HepG2 (cell line): Measurements from ENCODE around the gene TUBB. TPM values are rescaled to one million over a fixed set of nuclear protein-coding genes. Genes with fewer than 3 reads are reported as not detected.
A peak's percentile ranks its signal among the peaks of the same experiment; 100 is the strongest.

ENCODE experiments used
- CHD2 ChIP-seq: IDR thresholded peaks from 2 replicates; pipeline ENCODE4 v1.6.1; 2011; ENCODE audit warnings: low read depth, low read length, improper control_type of control experiment
- GABPB1 ChIP-seq: IDR thresholded peaks from 2 replicates; pipeline ENCODE4 v1.6.1; 2016; ENCODE audit warnings: mild to moderate bottlenecking, missing genetic modification reagents, moderate library complexity, missing compliant biosample characterization
- HCFC1 ChIP-seq: fragments of 150-350 bp; IDR thresholded peaks from 2 replicates; pipeline ENCODE4 v1.6.1; 2014; ENCODE audit warnings: low read depth, low read length
- HDAC1 ChIP-seq: sonication (generic); formaldehyde crosslinking; IDR thresholded peaks from 2 replicates; pipeline ENCODE4 v1.5.1; 2020; ENCODE audit warnings: mild to moderate bottlenecking, missing genetic modification reagents
- IRF2 ChIP-seq: IDR thresholded peaks from 2 replicates; pipeline ENCODE4 v1.6.1; 2018; ENCODE audit warnings: missing genetic modification reagents, missing compliant biosample characterization
- MEF2D ChIP-seq: sonication (generic); formaldehyde crosslinking; IDR thresholded peaks from 2 replicates; pipeline ENCODE4 v1.5.1; 2020; ENCODE audit warnings: mild to moderate bottlenecking, missing genetic modification reagents
- NR2F1 ChIP-seq, 2 experiments: fragments of 450-650 bp in 1 of 2; formaldehyde crosslinking in 1 of 2; IDR thresholded peaks; 2 replicates each; pipeline versions ENCODE4 v1.5.0 to v1.6.1; 2016 to 2020; ENCODE audit warnings: mild to moderate bottlenecking in 1 of 2, missing compliant biosample characterization in 1 of 2, missing genetic modification reagents in 1 of 2, moderate library complexity in 1 of 2
- RFX3 ChIP-seq: IDR thresholded peaks from 2 replicates; pipeline ENCODE4 v1.6.1; 2016; ENCODE audit warnings: missing biosample characterization, missing genetic modification reagents
- SRSF1 ChIP-seq: fragments of 200-400 bp; formaldehyde crosslinking; optimal IDR thresholded peaks from 2 replicates; pipeline ENCODE3; 2017; ENCODE audit warnings: mild to moderate bottlenecking, low read depth, low read length, moderate library complexity
- ZKSCAN1 ChIP-seq: fragments of 150-350 bp; IDR thresholded peaks from 2 replicates; pipeline ENCODE4 v1.6.1; 2014; ENCODE audit warnings: low read length
- ZNF329 ChIP-seq: sonication (generic); formaldehyde crosslinking; IDR thresholded peaks from 2 replicates; pipeline ENCODE4 v1.9.0; 2021; ENCODE audit warnings: low read depth, mild to moderate bottlenecking, missing genetic modification reagents
- ZNF564 ChIP-seq: sonication (generic); formaldehyde crosslinking; IDR thresholded peaks from 2 replicates; pipeline ENCODE4 v1.8.1; 2023; ENCODE audit warnings: mild to moderate bottlenecking, missing genetic modification reagents
- ZNF674 ChIP-seq: sonication (generic); formaldehyde crosslinking; IDR thresholded peaks from 2 replicates; pipeline ENCODE4 v1.5.0; 2020; ENCODE audit warnings: low read depth, mild to moderate bottlenecking, missing genetic modification reagents
- ZSCAN25 ChIP-seq: sonication (generic); formaldehyde crosslinking; IDR thresholded peaks from 2 replicates; pipeline ENCODE4 v1.8.0; 2022; ENCODE audit warnings: mild to moderate bottlenecking, missing genetic modification reagents
- polyA plus RNA-seq, 8 experiments: library from polyadenylated mRNA; depleted of rRNA in 3 of 8; stranded (reverse) in 7 of 8; unstranded in 1 of 8; fragments of >200 nt; fragmentation: Illumina TruSeq in 4 of 8; extraction: Trizol in 4 of 8; gene quantifications; 2 replicates each; pipeline versions ENCODE4 v1.2.1 to v1.2.3, GENCODE V29; 2011 to 2016; ENCODE audit warnings: low read depth in 4 of 8, missing spikeins in 1 of 8, mixed read lengths in 1 of 8; ENCODE audit not compliant: insufficient read depth in 1 of 8
- total RNA-seq, 5 experiments: library from RNA; depleted of rRNA; stranded (reverse); fragments of >200 nt; fragmentation: Illumina TruSeq; extraction: Trizol; gene quantifications; 2 replicates each; pipeline ENCODE4 v1.2.3, GENCODE V29; 2016; ENCODE audit warnings: low read depth in 1 of 5
- TF ChIP-seq, protein P1 (sequence below): IDR thresholded peaks from 2 replicates; pipeline ENCODE4 v1.6.1; 2016; ENCODE audit warnings: missing compliant biosample characterization, missing genetic modification reagents, borderline replicate concordance
- TF ChIP-seq, protein P2 (sequence below): sonication (generic); formaldehyde crosslinking; IDR thresholded peaks from 2 replicates; pipeline ENCODE4 v1.8.0; 2022; ENCODE audit warnings: missing genetic modification reagents, mild to moderate bottlenecking, inconsistent platforms, borderline replicate concordance
- TF ChIP-seq, protein P3 (sequence below): sonication (generic); formaldehyde crosslinking; IDR thresholded peaks from 2 replicates; pipeline ENCODE4 v1.4.0; 2020; ENCODE audit warnings: mild to moderate bottlenecking, missing genetic modification reagents
- TF ChIP-seq, protein P4 (sequence below): IDR thresholded peaks from 2 replicates; pipeline ENCODE4 v1.6.1; 2018; ENCODE audit warnings: missing genetic modification reagents, mild to moderate bottlenecking, missing compliant biosample characterization
- TF ChIP-seq, protein P5 (sequence below): sonication (generic); formaldehyde crosslinking; IDR thresholded peaks from 2 replicates; pipeline ENCODE4 v1.4.0; 2020; ENCODE audit warnings: mild to moderate bottlenecking, low read depth, missing genetic modification reagents
- TF ChIP-seq, protein P6 (sequence below): sonication (generic); formaldehyde crosslinking; conservative IDR thresholded peaks from 2 replicates; pipeline ENCODE4 v1.4.0; 2020; ENCODE audit warnings: mild to moderate bottlenecking, missing genetic modification reagents, moderate library complexity

The TUBB gene
- total and polyA plus RNA-seq, 2 of the 13 experiments (the other 11 are each of a cell fraction or from before 2014, with no cell fraction given), result 911 to 1,163 TPM

DNA sequence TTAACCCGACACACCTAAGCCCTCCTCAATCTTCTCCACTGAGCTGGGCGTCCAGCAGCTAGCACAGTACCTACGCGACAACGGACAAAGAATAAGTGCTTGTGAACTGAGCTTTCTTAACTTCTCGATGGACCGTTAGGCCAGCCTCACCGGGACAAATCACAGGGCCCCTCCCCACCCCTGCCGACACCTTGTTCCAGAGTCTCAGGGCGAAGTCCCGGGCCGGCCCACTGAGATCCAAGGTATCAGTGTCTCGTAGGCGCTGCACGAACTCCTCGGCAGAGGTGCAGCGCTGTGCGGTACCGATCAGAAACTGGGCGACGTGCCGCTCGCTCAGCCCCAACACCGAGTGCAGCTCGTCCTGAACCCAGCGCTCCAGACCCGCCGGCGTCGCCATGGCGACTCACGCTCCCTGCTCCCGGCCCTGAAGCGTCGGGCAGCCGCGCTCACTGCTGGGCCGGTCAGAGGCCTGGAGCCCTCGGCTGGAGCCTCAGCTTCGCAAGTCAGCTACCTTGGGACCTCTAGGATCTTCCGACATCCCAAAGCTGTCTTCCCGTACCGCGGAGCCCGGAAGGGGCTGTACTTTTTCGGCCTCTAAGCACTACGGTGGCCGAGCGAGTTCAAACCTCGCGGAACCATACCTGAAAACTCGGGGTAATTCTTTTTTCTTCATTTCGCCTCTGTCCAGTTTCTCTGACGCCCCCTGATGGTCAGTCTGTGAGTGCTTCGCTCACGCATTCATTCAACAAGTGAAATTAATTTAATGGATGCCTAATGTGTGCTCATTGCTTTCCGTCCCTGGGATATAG lies 47.5 kb upstream of the TUBB start, which contains the start of gene DHX16 (continued):
- TF ChIP-seq GABPB1 (CRISPR knock-in tag) (peak; percentile 96), SRSF1 (peak; percentile 55), ZNF329 (CRISPR knock-in tag) (peak; percentile 58; the same call in 1 of the 2 replicates), ZSCAN25 (CRISPR knock-in tag) (peak; percentile 85), ZNF674 (no peak), NR2F1 (CRISPR knock-in tag; IDR thresholded peaks at IDR 0.05) (no peak), MEF2D (CRISPR knock-in tag) (peak; percentile 75; the same call in 1 of the 2 replicates), ZNF564 (CRISPR knock-in tag) (0 out of 2 replicates have a peak, but pooled peaks have one; percentile 61), IRF2 (CRISPR knock-in tag) (peak; percentile 94), HCFC1 (peak; percentile 62), HDAC1 (CRISPR knock-in tag) (peak; percentile 91), CHD2 (peak; percentile 91), RFX3 (CRISPR knock-in tag) (peak; percentile 74), ZKSCAN1 (0 out of 2 replicates have a peak, but pooled peaks have one; percentile 38)
- TF ChIP-seq, protein P1, sequence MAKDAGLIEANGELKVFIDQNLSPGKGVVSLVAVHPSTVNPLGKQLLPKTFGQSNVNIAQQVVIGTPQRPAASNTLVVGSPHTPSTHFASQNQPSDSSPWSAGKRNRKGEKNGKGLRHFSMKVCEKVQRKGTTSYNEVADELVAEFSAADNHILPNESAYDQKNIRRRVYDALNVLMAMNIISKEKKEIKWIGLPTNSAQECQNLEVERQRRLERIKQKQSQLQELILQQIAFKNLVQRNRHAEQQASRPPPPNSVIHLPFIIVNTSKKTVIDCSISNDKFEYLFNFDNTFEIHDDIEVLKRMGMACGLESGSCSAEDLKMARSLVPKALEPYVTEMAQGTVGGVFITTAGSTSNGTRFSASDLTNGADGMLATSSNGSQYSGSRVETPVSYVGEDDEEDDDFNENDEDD (CRISPR knock-in tag), result peak; percentile 39; the same call in 1 of the 2 replicates
- TF ChIP-seq, protein P2, sequence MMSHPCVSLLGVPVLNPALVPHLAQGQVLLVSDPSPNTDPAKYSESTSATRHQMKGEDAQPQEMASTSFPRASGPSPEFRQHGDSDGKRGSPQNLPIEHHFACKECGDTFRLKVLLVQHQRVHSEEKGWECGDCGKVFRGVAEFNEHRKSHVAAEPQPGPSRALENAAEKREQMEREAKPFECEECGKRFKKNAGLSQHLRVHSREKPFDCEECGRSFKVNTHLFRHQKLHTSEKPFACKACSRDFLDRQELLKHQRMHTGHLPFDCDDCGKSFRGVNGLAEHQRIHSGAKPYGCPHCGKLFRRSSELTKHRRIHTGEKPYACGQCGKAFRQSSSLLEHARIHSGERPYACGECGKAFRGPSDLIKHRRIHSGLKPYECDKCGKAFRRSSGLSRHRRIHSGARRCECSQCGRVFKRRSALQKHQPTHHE (CRISPR knock-in tag), result no peak; the same call in 1 of the 2 replicates
- TF ChIP-seq, protein P3, sequence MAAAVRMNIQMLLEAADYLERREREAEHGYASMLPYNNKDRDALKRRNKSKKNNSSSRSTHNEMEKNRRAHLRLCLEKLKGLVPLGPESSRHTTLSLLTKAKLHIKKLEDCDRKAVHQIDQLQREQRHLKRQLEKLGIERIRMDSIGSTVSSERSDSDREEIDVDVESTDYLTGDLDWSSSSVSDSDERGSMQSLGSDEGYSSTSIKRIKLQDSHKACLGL (CRISPR knock-in tag), result 0 out of 2 replicates have a peak, but pooled peaks have one; percentile 22
- TF ChIP-seq, protein P4, sequence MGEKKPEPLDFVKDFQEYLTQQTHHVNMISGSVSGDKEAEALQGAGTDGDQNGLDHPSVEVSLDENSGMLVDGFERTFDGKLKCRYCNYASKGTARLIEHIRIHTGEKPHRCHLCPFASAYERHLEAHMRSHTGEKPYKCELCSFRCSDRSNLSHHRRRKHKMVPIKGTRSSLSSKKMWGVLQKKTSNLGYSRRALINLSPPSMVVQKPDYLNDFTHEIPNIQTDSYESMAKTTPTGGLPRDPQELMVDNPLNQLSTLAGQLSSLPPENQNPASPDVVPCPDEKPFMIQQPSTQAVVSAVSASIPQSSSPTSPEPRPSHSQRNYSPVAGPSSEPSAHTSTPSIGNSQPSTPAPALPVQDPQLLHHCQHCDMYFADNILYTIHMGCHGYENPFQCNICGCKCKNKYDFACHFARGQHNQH (CRISPR knock-in tag), result peak; percentile 93
- TF ChIP-seq, protein P5, sequence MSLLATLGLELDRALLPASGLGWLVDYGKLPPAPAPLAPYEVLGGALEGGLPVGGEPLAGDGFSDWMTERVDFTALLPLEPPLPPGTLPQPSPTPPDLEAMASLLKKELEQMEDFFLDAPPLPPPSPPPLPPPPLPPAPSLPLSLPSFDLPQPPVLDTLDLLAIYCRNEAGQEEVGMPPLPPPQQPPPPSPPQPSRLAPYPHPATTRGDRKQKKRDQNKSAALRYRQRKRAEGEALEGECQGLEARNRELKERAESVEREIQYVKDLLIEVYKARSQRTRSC (CRISPR knock-in tag), result no peak
- TF ChIP-seq, protein P6, sequence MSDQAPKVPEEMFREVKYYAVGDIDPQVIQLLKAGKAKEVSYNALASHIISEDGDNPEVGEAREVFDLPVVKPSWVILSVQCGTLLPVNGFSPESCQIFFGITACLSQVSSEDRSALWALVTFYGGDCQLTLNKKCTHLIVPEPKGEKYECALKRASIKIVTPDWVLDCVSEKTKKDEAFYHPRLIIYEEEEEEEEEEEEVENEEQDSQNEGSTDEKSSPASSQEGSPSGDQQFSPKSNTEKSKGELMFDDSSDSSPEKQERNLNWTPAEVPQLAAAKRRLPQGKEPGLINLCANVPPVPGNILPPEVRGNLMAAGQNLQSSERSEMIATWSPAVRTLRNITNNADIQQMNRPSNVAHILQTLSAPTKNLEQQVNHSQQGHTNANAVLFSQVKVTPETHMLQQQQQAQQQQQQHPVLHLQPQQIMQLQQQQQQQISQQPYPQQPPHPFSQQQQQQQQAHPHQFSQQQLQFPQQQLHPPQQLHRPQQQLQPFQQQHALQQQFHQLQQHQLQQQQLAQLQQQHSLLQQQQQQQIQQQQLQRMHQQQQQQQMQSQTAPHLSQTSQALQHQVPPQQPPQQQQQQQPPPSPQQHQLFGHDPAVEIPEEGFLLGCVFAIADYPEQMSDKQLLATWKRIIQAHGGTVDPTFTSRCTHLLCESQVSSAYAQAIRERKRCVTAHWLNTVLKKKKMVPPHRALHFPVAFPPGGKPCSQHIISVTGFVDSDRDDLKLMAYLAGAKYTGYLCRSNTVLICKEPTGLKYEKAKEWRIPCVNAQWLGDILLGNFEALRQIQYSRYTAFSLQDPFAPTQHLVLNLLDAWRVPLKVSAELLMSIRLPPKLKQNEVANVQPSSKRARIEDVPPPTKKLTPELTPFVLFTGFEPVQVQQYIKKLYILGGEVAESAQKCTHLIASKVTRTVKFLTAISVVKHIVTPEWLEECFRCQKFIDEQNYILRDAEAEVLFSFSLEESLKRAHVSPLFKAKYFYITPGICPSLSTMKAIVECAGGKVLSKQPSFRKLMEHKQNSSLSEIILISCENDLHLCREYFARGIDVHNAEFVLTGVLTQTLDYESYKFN (CRISPR knock-in tag), result peak; percentile 39
